ENCODE results near the gene KLF7.

Gene KLF7

DNA sequence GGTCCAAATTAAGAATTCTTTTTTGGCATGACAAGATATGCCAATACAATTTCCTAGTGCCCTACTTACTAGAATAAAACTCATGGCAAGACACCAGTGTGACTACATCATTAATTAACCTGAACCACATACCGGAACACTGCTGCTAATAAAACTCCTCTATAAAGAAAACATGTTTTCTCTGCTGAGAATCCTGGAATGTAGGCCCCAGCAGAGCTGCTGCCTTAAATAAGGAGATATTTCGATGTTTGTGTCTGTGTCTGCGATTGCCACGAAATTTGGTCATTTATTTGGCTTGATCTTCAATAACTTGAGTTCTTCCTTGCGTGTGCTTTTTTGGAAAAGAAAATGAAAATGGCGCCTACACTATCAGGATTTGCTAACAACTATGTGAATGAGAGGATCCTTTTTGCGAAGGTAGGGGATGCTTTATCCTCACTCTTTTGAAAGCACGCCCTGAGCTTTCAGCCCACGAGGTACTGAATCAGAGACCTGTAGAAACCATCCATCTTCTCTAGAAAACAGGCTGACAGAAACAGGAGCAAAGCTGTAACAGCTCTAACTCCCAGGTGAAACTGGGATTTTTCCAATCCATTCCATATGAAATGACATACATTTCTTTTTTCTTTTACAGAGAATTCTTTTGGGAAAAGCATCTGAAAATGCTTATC is 27.0 kb downstream of the KLF7 start:
- no peak for TF ChIP-seq EZH2 (optimal IDR thresholded peaks at IDR 0.05; ENCODE audit: low read depth, low read length)
- TF ChIP-seq EZH2phosphoT487 (IDR thresholded peaks at IDR 0.05; ENCODE audit: low read length), result no peak
- TF ChIP-seq, protein P1, sequence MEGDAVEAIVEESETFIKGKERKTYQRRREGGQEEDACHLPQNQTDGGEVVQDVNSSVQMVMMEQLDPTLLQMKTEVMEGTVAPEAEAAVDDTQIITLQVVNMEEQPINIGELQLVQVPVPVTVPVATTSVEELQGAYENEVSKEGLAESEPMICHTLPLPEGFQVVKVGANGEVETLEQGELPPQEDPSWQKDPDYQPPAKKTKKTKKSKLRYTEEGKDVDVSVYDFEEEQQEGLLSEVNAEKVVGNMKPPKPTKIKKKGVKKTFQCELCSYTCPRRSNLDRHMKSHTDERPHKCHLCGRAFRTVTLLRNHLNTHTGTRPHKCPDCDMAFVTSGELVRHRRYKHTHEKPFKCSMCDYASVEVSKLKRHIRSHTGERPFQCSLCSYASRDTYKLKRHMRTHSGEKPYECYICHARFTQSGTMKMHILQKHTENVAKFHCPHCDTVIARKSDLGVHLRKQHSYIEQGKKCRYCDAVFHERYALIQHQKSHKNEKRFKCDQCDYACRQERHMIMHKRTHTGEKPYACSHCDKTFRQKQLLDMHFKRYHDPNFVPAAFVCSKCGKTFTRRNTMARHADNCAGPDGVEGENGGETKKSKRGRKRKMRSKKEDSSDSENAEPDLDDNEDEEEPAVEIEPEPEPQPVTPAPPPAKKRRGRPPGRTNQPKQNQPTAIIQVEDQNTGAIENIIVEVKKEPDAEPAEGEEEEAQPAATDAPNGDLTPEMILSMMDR (IDR thresholded peaks at IDR 0.05; ENCODE audit: low read length), result no peak
- peaks cover 26% of the 10 kb centered on the region for H3F3A ChIP-seq (ENCODE audit: insufficient read depth, low read length)
- H4K20me1 ChIP-seq (ENCODE audit: insufficient read depth, low read length), result no peaks in the 10 kb centered on the region
- H2AFZ ChIP-seq (ENCODE audit: low read length), result no peak overlapping the region
- no peak for DNase-seq
- no peak overlapping the region for H3K4me2 ChIP-seq (ENCODE audit: low read depth, low read length)
- H3K9me2 ChIP-seq (replicated peaks; ENCODE audit: insufficient read depth, low read length), result no peaks in the 10 kb centered on the region
- no peaks in the 10 kb centered on the region for H3K9me3 ChIP-seq (replicated peaks; ENCODE audit: insufficient read depth, low read length)
- H3K27me3 ChIP-seq (replicated peaks; ENCODE audit: insufficient read depth, low read length), result no peaks in the 10 kb centered on the region
- H3K9ac ChIP-seq (ENCODE audit: low read length), result no peak overlapping the region
- peaks cover 50% of the 10 kb centered on the region for H3K4me1 ChIP-seq (ENCODE audit: low read length)
- peaks cover 14% of the 10 kb centered on the region for H3K79me2 ChIP-seq (ENCODE audit: low read length)
- H3K27ac ChIP-seq (ENCODE audit: low read length), result no peak overlapping the region
- no peak overlapping the region for H3K4me3 ChIP-seq (ENCODE audit: low read length)
- no peaks in the 10 kb centered on the region for H3K36me3 ChIP-seq (replicated peaks; ENCODE audit: insufficient read depth, low read length)

DNA sequence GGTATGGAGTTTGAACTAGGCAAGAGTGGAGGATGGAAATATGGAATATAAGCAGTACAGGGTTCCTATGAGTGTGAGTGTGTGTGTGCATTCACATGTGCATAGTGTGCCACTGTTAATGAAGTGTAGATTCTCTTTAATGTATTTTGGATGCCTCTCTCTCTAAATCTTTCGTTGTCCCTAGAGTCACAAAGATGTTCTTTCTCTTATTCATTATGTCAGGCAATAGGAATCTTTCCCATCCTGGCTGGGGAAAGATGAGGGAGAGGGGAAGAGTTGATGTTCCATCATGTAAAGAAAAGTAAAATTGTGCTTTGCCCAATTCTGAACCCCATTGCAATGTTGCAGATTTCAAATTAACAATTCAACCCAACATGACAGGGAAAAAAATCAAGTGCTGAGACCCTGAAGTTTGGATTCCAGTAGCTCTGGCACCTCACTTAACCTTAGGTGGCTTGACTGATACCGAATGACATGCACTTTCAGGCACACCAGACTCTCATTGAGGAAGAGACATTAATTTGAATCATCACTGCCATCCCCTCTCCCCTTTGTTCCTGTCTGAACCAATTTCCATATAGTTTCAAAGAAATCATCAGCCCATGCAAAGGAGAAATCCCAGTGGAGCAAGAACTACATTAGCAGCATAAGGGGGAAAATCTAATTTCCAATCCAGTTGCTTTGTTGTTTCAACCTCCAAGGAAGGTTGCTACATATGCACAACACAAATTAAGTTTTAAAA is 28.0 kb downstream of the KLF7 start:
- Histone ChIP-seq H3K36me3 (replicated peaks; ENCODE audit: insufficient read depth, low read length) (no peaks in the 10 kb centered on the region), H2AFZ (ENCODE audit: low read length) (no peak overlapping the region), H3K9me2 (replicated peaks; ENCODE audit: insufficient read depth, low read length) (no peaks in the 10 kb centered on the region), H3K27ac (ENCODE audit: low read length) (no peak overlapping the region), H3K79me2 (ENCODE audit: low read length) (peaks cover 17% of the 10 kb centered on the region), H3F3A (ENCODE audit: insufficient read depth, low read length) (peaks cover 16% of the 10 kb centered on the region), H3K4me2 (ENCODE audit: low read depth, low read length) (no peak overlapping the region), H3K4me3 (ENCODE audit: low read length) (no peak overlapping the region), H3K27me3 (replicated peaks; ENCODE audit: insufficient read depth, low read length) (no peaks in the 10 kb centered on the region), H3K4me1 (ENCODE audit: low read length) (peaks cover 54% of the 10 kb centered on the region), H4K20me1 (ENCODE audit: insufficient read depth, low read length) (no peaks in the 10 kb centered on the region), H3K9me3 (replicated peaks; ENCODE audit: insufficient read depth, low read length) (no peaks in the 10 kb centered on the region), H3K9ac (ENCODE audit: low read length) (no peak overlapping the region)
- TF ChIP-seq EZH2 (optimal IDR thresholded peaks at IDR 0.05; ENCODE audit: low read depth, low read length) (no peak), EZH2phosphoT487 (IDR thresholded peaks at IDR 0.05; ENCODE audit: low read length) (no peak)
- TF ChIP-seq, protein P1 (IDR thresholded peaks at IDR 0.05; ENCODE audit: low read length), result no peak
- DNase-seq, result no peak

DNA sequence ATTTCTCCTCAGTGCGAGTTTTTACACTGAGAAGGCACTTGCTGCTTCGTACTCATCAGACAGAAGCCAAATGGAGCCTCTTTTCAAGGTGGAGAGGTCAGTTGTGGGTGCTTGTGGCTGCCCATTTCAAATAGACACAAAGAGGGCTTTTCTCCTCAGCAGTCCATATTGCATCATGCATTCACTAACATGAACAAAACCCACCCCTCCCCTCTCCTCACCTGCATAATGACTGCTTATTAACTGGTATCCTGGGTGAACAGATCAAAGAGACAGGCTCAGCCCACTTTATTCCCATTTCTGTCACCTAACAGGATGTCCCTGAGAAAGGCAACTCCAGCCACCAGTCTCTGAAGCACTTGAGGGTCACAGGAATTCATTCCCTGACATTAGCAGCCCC is 28.9 kb downstream of the KLF7 start:
- Histone ChIP-seq H3K4me3 (ENCODE audit: low read length) (no peak overlapping the region), H3K9ac (ENCODE audit: low read length) (no peak overlapping the region), H3F3A (ENCODE audit: insufficient read depth, low read length) (peaks cover 7% of the 10 kb centered on the region), H3K27me3 (replicated peaks; ENCODE audit: insufficient read depth, low read length) (no peaks in the 10 kb centered on the region), H3K4me1 (ENCODE audit: low read length) (peaks cover 54% of the 10 kb centered on the region), H3K79me2 (ENCODE audit: low read length) (peaks cover 23% of the 10 kb centered on the region), H3K9me3 (replicated peaks; ENCODE audit: insufficient read depth, low read length) (no peaks in the 10 kb centered on the region), H4K20me1 (ENCODE audit: insufficient read depth, low read length) (no peaks in the 10 kb centered on the region), H2AFZ (ENCODE audit: low read length) (no peak overlapping the region), H3K9me2 (replicated peaks; ENCODE audit: insufficient read depth, low read length) (no peaks in the 10 kb centered on the region), H3K4me2 (ENCODE audit: low read depth, low read length) (no peak overlapping the region), H3K27ac (ENCODE audit: low read length) (no peak overlapping the region), H3K36me3 (replicated peaks; ENCODE audit: insufficient read depth, low read length) (no peaks in the 10 kb centered on the region)
- DNase-seq, result no peak
- no peak for TF ChIP-seq EZH2 (optimal IDR thresholded peaks at IDR 0.05; ENCODE audit: low read depth, low read length)
- TF ChIP-seq, protein P1 (IDR thresholded peaks at IDR 0.05; ENCODE audit: low read length), result no peak
- TF ChIP-seq EZH2phosphoT487 (IDR thresholded peaks at IDR 0.05; ENCODE audit: low read length), result no peak

Measured in MM.1S (cell line).